LNCaP clone FGC (cell line): ENCODE data around the gene GPR17.

Experiments used
- DNase-seq: peaks from one replicate; pipeline ENCODE4 v3.0.0-alpha.2; 2011; ENCODE audit warnings: low read depth
- H3K4me3 ChIP-seq: 2 replicates; pipeline ENCODE4 v1.5.1; 2011; ENCODE audit warnings: mild to moderate bottlenecking, low read depth, low read length, control low read depth
- TF ChIP-seq, protein P1 (sequence below): IDR thresholded peaks from 2 replicates; pipeline ENCODE4 v1.5.1; 2012; ENCODE audit warnings: mild to moderate bottlenecking; ENCODE audit not compliant: control insufficient read depth, insufficient read depth; ENCODE audit errors: extremely low read depth

Gene GPR17

DNA sequence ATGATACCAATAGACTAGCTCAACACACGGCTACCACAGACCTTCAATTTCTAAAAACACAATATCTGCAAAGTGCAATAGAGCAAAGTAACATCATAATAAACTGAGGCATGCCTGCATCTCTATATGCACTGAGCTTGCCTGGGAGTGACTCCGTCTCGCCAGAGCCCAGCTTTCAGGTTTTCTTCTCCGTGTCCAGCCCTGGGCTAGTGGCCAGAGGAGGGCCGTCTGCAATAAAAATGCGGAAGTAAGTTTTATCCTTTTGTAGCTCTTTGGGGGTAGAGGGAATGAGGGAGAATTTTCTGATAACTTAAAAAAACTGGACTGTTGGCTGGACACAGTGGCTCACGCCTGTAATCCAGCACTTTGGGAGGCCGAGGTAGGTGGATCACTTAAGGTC, 41.0 kb upstream of the GPR17 start:
- H3K4me3 ChIP-seq, result no peak overlapping the region
- no peak for DNase-seq
- TF ChIP-seq, protein P1, sequence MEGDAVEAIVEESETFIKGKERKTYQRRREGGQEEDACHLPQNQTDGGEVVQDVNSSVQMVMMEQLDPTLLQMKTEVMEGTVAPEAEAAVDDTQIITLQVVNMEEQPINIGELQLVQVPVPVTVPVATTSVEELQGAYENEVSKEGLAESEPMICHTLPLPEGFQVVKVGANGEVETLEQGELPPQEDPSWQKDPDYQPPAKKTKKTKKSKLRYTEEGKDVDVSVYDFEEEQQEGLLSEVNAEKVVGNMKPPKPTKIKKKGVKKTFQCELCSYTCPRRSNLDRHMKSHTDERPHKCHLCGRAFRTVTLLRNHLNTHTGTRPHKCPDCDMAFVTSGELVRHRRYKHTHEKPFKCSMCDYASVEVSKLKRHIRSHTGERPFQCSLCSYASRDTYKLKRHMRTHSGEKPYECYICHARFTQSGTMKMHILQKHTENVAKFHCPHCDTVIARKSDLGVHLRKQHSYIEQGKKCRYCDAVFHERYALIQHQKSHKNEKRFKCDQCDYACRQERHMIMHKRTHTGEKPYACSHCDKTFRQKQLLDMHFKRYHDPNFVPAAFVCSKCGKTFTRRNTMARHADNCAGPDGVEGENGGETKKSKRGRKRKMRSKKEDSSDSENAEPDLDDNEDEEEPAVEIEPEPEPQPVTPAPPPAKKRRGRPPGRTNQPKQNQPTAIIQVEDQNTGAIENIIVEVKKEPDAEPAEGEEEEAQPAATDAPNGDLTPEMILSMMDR, result no peak

DNA sequence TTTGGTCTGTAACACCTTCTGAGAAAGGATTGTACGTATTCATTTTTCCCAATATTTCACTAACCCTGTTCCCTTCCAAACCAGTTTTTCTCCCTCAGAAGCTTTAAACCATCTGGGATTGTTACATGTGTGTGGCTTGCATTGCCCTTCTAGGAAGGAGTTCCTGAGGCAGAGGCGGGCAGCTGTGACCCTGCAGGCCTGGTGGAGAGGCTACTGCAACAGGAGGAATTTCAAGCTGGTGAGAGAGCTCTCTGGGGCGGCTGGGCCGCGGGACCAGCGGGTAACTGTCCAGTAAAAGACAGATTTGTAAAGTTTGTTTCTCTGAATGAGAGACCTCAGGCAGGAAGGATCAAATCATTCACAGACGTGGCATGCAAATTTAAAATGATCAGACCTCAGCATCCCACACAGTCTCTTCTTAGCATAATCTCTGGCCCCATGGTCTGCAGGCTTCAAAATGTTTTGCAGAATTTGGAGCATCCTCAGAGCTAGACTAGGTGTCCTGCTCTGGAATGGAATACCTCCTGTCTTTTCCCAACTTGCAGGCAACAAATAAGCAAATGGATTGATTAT, 40.2 kb upstream of the GPR17 start:
- H3K4me3 ChIP-seq, result no peak overlapping the region
- TF ChIP-seq, protein P1, result no peak
- DNase-seq, result no peak

DNA sequence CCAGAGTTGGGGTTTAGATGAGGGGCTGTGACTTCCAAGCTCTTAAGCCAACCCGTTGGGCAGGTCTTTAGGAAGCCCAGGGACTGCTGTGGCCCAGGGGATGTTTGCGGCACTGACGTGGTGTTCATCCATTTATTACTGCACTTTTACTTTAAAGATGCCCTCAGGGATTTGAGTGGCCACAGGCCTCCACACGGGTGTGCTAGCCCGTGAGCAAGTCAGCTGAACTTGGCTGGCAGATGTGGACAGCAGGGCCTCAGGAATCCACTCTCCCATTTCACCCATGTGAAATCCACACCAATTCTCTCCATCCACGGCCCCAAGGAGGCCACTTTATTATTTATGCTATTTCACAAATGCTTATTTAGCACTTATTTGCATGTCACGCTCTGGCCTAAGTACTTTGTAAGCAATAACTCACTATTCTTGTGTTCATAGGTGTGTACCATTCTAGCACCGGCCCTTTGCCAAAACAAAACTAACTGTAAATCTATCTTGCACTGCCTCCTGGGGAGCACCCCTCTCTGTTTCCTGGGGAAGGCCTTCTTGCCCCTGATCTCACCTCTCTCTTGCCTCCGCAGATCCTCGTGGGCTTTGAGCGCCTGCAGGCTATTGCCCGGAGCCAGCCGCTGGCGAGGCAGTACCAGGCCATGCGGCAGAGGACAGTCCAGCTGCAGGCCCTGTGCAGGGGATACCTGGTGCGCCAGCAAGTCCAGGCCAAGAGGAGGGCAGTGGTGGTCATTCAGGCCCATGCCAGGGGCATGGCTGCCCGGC, 39.1 kb upstream of the GPR17 start:
- H3K4me3 ChIP-seq, result no peak overlapping the region
- no peak for DNase-seq
- TF ChIP-seq, protein P1, result no peak

DNA sequence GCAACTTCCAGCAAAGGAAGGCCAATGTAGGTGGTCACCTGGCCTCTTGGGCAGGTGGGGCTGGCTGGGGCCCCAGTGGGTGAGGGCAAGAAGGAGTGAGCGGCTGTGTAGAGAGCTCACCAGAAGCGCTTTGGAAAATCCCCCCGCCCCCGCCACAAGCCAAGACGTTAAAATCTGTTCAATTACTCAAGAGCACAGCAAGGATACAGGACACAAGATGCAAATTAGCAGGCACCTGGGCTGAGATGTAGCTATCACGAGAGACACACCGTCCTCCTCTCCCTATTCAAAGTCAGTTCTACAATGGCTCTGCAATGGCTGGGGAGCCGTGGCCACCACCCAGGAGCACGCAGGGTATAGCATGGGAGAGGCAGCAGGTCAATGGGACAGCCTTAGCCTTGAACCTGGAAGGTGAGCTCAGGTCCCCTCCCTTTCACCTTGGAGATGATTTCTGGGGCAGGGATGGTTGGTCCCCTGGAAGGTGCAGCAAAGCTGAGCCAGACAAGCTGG, 38.5 kb upstream of the GPR17 start:
- no peak overlapping the region for H3K4me3 ChIP-seq
- DNase-seq, result no peak
- TF ChIP-seq, protein P1, result no peak

DNA sequence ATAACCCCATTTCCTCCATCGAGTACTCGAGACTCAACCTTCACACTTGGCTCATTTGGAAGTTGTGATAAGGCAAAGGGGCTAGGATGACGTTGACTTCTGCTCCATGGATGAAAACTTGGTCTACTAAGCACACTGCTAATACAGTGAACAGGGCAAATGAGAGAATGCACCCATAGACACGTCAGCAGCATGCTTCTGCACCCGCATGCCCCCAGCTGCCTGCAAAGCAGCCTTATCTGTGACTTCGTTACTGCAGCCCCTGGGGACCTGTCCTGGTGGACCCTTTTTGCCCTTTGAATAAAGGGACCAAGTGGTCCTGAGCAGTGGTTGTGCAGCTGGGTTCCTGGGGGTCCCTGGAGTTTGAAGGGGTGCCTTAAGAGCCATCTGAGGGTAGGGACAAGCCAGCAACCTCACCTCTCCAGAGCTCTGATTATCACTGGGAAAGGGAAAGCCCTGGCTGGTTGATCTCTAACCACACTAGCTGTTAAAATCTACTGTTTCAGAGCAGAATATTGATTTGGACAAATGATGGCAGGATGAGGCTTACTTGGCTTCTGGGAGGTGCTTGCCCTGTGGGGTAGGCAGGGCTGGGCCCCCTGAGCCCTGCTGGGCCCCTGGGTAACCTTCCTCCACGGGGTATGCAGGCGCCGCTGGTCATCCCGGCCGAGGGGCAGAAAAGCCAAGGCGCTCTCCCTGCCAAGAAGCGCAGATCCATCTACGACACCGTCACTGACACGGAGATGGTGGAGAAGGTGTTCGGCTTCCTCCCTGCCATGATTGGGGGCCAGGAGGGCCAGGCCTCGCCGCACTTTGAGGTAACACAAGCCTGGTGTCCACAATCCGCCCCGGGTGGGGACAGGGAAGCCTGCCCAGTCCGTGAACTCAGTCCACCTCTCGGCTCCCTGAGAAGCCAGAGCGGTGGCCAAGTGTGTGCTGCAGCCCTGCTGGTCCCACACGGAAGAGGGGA, 37.6 kb upstream of the GPR17 start:
- H3K4me3 ChIP-seq, result no peak overlapping the region
- no peak for DNase-seq
- TF ChIP-seq, protein P1, result no peak

DNA sequence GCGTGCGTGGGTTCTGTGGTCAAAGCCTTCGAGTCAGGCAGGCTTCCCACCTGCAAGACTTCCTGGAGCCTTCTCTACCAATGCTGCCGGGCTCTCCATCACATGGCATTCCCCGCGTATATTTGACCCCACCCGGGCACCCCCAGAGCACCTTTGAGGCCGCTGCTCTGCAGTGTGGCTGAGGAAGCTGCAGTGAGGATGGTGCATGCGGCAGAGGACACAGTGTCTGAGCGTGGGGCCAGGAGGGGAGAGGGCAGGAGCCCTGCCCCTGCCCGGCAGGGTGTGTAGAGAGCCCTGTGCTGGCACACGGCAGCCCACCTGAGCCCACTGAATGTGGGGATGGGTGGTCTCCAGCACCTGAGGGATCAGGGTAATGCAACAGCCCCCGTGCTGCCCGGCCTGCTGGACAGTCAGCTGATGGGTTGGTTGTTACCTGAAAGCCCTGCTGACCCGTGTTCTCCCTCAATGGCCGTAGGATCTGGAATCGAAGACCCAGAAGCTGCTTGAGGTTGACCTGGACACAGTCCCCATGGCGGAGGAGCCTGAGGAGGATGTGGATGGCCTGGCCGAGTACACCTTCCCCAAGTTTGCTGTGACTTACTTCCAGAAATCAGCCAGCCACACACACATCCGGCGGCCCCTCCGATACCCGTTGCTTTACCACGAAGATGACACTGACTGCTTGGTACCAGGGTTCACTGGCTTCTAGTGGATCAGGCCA, 36.8 kb upstream of the GPR17 start:
- no peak for DNase-seq
- no peak overlapping the region for H3K4me3 ChIP-seq
- TF ChIP-seq, protein P1, result no peak
